Activated CD8-positive, alpha-beta memory T cell treated with anti-CD3 and anti-CD28 coated beads for 4 hours (primary cell): ENCODE data around the gene FAM151B.
"Not testable (repeated sequence)": the region's sequence is repeated elsewhere in the genome, so short reads cannot be mapped to it uniquely, and the experiment has no call there.

Source experiments
- DNase-seq, 2 donors: peaks; one replicate each; pipeline ENCODE4 v3.0.0-alpha.2; 2020; ENCODE audit warnings: low read depth in 2 of 2

The FAM151B gene

GRCh38 chr5:80487829-80488721 lies at the start of gene FAM151B:
TSS of gene FAM151B (plus strand) at chr5:80488100. CDS start at chr5:80488124, 24 bp downstream.
- DNase-seq: peak; percentile 12 to 44

GRCh38 chr5:80438739-80439138 lies 49.2 kb upstream of the FAM151B start:
- DNase-seq: no peak

DNA sequence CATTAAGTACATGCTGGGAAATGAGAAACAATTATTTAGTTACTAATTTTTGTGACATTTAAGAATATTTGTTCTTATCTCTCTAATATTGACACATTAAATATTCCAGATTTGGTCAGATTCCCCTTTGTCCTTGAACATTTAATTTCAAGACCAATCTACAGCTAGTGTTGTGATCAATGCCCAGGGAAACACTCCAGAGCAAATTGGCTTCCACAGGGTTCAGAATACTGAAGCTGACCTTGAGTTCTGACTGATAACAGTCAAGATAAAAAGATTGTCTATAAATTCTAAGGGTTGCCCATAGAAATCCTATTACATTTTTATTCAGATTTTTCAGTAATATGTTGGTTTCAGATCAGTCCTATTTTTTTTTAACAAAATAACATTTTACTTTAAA lies 48.7 kb upstream of the FAM151B start:
- no peak for DNase-seq

DNA sequence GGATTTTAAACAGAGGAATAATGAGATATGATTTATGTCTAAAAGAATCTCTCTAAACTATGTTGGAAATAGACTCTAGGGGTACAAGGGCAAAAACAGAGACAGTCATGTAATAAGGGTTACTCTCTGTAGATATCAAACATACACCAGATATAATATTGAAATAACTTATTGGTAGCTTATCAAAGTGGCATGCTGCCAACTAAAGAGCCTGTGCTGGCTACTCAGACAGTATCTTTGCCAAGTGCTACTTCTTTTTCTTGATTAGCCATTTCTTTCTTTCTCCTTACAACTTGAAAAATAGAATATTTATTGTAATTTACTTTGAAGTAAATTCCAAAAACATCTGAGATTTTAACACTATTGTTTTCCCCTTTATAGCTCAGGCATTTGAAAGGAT lies 45.2 kb upstream of the FAM151B start:
- no peak for DNase-seq

DNA sequence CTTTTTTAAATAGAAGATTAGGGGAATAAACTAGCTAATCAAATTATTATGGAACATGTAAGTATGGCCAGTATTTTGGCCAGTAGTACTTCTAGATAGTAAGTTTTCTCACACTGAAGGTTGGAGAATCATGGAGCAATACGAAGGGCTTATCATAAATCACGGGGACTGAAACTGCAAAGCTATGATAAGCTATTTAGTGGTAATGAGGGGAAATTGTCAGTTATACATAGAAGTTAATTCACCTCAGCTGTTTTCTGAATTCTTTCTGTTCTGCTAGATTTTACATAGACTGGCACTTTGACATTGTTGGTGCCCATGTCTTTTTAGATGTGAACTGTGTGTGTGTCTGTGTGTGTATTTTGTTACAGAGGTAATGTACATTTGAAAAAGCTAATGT lies 34.5 kb upstream of the FAM151B start:
- no peak for DNase-seq

DNA sequence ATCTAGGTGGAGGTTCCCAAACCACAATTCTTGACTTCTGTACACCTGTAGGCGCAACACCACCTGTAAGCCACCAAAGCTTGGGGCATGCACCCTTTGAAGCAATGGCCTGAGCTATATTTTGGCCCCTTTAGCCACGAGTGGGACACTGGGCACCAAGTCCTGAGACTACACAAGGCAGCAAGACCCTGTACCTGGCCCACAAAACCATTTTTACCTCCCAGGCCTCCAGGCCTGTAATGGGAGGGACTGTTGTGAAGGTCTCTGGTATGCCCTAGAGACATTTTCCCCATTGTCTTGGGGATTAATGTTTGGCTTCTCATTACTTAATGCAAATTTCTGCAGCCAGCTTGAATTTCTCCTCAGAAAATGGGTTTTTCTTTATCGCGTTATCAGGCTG lies 24.6 kb upstream of the FAM151B start:
- DNase-seq: no peak

- no peak for DNase-seq
Observed at GRCh38 chr5:80466669-80467485, 21.0 kb upstream of the FAM151B start.

DNA sequence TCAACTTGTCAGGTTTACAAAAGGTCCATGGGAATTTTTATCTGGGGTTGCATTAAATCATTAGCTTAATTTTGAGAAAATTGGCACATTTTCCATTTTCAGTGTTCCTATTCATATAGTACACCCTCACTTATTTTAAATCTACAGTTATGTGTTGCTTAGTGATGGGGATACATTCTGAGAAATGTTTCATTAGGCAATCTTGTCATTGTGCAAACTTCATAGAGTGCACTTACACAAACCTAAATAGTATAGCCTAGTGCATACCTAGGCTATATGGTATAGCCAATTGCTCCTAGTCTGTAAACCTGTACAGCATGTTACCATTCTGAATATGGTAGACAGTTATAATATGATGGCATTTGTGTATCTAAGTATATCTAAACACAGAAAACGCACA lies 19.8 kb upstream of the FAM151B start:
- no peak for DNase-seq

- not testable (repeated sequence) for DNase-seq
Observed at GRCh38 chr5:80470631-80471030, 17.3 kb upstream of the FAM151B start.

- no peak for DNase-seq
Observed at GRCh38 chr5:80474929-80475328, 13.0 kb upstream of the FAM151B start.

GRCh38 chr5:80479713-80480112 lies 8.2 kb upstream of the FAM151B start:
- DNase-seq: no peak

GRCh38 chr5:80480354-80480753 lies 7.5 kb upstream of the FAM151B start:
- DNase-seq: no peak

DNA sequence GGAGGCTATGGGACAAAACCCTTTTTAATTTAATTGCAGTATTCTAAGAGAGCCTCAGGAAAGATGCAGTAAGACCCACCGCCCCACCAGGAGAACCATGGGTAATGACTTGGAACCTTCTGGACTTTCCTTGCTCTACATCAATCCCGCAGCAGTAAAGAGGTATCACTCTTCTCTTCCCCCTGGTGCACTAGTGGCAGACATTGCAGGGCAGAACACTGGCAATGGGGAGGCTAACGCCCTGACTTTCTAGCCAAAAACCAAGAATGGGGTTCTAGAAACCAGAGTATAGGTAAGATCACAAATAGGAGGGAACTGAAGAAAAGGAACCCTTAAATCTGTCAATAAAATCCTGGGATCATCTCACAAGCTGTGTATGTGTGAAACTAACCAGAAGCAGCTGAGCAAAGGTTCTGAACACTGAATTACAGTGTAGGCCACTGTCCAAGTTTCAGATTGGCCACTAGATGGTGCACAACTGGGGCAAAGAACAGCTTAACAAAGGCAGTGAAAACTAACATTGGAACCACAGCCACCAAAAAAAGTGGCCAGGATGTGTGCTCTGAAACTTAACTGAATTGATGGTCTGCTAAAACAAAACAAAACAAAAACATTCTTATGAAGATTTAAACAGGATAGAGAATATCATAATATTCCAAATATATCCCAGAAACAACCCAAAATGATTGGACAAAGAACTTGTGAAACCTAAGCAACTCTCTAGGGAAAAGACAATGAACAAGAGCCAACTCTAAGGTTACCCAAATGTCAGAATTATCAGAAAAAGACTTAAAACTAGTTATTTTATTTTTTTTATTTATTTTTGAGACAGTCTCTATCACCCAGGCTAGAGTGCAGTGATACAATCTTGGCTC lies 6.6 kb upstream of the FAM151B start:
- no peak for DNase-seq

- DNase-seq: no peak
Observed at GRCh38 chr5:80482578-80482977, 5.3 kb upstream of the FAM151B start.

DNA sequence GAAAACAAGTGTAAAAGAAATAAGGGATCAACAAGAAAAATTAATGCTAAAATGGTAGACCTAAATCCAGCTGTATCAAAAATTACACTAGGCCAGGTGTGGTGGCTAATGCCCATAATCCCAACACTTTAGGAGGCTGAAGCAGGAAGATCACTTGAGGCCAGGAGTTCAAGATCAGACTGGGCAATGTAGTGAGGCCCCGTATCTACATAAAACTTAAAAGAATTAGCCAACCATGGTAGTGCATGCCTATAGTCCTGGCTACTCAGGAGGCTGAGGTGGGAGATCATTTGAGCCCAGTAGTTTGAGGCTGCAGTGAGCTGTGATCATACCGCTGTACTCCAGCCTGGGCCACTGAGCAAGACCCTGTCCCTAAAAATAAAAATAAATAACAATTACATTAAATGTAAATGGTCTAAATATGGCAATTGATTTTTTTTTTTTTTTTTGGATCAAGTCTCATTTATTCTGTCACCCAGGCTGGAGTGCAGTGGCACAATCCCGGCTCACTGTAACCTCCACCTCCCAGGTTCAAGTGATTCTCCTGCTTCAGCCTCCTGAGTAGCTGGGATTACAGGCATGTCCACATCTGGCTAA lies 4.2 kb upstream of the FAM151B start:
- DNase-seq: no peak

DNA sequence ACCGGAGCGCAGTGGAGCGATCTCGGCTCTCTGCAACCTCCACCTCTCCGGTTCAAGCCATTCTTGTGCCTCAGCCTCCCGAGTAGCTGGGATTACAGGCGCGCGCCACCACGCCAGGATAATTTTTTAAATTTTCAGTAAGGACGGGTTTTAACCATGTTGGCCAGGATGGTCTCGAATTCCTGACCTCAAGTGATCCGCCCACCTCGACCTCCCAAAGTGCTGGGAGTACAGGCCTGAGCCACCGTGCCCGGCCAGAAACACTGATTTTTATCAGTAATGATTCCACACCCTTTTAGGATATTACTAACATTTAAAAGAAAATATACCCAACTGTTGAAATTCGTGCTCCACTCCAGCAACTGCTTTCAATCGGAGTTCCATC lies 464 bp upstream of the FAM151B start:
- DNase-seq: no peak

- no peak for DNase-seq
Observed at GRCh38 chr5:80491296-80491695, 3.4 kb downstream of the FAM151B start.

DNA sequence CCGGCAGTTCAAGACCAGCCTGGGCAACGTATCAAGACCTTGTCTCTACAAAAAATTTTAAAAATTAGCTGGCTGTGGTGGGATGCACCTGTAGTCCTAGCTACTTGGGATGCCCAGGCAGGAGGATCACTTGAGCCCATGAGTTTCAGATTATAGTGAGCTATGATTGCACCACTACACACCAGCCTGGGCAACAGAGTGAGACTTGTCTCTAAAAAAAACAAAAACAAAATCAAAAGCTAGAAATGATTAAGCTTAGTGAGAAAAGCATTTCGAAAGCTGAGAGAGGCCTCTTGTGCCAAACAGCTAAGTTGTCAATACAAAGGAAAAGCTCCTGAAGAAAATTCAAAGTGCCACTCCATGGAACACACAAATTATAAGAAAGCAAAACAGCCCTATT lies 4.8 kb downstream of the FAM151B start:
- DNase-seq: no peak

GRCh38 chr5:80493443-80493842 lies 5.5 kb downstream of the FAM151B start:
- DNase-seq: not testable (repeated sequence)

GRCh38 chr5:80495891-80496290 lies 8.0 kb downstream of the FAM151B start:
- DNase-seq: no peak

DNA sequence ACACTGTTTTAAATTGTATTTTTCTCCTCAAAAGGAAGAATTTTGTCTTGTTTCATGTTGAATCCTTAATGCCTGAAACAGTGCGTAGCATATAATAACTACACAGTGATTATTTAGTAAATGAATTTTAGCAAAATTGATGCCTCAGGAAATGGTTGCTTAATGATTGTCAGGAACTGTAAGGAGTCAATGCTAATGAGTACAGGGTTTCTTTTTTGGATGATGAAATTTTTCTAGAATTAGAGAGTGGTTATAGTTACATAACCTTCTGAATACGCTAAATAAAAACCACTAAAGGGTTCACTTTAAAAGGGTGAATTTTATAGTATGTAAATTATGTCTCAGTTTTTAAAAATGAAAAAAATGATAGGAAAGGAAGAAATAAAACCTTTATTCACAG lies 14.9 kb downstream of the FAM151B start:
- DNase-seq: no peak

- no peak for DNase-seq
Observed at GRCh38 chr5:80503641-80504040, 15.7 kb downstream of the FAM151B start.
